Measurements from ENCODE around the gene FAM3A. TPM values are rescaled to one million over a fixed set of nuclear protein-coding genes. Genes with fewer than 3 reads are reported as not detected.

Gene FAM3A
- total RNA-seq, 1 donor from 2014 or later, result 20.6 TPM

- peak; percentile 92 for DNase-seq
Measured at GRCh38 chrX:154534526-154535322, 18.7 kb upstream of the FAM3A start.

DNA sequence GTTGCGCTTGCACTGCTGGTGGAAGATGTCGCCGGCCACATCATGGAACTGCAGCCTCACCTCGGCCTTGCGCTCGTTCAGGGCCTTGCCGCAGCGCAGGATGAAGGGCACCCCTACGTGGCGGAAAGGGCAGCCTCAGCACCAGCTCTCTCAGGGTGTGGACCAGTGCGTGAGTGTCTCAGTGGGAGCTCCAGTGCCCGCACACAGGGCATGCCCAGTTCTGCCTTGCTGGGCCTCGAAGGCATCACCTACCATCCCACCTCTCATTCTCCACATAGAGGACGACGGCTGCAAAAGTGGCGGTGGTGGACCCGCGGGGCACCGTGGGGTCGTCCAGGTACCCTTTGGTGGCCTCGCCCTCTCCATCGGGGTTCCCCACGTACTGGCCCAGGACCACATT, 16.7 kb upstream of the FAM3A start:
- no peak for DNase-seq

DNA sequence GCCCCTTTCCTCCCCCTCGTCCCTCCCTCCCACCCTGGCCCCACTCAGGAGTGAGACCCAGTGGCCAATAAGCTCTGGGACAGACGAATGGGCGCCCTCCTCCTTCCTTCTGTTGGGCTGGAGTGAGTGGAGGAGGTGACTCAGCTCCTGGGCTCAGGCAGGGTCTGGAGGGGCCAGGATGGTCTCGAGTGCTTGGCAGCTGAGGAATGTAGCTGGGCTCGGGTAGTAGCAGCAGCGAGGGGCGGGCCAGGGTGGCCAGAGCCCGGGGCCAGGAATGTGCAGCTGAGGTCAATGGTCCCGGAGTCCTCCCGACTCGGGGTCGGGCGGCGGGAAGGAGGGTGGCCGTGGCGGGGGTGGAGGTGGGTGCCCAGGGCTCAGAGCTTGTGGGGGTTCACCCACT, 15.6 kb upstream of the FAM3A start:
- DNase-seq, result no peak

DNA sequence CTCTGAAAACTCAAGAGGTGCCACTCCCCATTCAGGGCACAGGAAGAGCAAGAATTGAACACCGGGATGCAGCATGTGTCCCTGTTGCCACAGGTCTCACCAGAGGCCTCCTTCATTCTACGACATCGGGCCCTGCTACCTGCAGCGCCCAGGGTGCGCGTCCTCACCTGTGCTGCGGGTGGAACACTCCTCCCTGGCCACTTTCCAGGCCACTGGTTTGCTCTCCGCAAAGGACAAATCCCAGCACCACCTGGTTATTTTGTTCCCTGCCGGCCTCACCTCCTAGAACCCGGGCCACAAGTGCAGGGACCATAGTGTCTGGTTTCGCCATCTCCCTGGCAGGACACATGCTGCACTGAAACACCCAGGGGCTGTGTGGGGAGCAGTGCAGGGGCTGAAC, 14.3 kb upstream of the FAM3A start:
- DNase-seq, result no peak

DNA sequence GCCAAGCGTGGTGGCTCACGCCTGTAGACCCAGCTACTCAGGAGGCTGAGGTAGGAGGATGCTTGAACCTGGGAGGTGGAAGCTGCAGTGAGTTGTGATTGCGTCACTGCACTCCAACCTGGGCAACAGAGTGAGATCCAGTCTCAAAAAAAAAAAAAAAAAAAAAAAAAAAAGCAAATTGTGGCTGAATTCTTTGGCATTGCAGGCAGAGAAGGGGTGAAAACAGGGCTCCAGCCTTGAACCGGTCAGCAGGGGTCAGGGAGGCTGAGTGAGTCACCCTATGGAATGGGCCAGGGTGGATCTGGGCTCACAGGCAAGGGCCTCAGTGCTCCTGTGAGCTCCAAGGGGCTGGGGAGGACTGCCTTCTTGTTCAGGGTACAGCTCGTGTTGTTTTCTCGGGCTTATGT, 13.2 kb upstream of the FAM3A start:
- no peak for DNase-seq

DNA sequence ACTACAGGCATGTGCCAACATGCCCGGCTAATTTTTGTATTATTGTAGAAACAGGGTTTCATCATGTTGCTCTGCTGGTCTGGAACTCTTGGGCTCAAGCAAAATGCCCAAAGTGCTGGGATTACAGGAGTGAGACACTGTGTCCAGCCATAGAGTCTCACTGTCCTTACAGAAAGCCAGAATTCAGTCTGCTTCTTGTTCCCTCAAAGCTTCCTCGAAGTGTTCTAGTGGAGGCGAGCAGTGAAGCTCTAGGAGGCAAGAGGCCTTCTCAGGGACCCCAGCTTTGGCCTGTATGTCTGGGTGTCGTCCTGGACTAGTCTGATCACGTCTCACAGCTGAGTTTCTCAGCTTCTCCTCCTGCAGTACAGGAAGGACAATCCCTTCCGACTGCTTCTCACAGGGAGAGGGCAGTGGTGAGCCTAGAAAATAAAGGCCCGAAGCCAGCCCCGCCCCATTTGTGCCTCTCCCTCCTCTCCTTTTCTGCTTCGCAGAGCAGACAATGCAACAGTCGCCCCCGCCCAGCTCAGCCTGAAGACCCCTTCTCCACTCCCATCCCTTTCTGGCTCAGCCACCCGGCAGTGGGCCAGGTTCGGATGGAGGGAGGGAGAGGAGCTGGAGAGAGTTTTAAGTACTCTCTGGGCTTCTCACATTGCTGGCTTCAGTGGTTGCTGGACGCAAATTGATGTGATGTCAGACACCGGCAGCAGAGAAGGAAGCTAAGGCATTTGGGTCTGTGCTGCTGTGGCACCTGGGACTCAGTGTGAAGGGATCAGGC, 11.1 kb upstream of the FAM3A start:
- peak; percentile 94 for DNase-seq

GRCh38 chrX:154525606-154526490, 9.8 kb upstream of the FAM3A start:
- no peak for DNase-seq

- DNase-seq, result no peak
Measured at GRCh38 chrX:154519389-154519788, 3.4 kb upstream of the FAM3A start.

DNA sequence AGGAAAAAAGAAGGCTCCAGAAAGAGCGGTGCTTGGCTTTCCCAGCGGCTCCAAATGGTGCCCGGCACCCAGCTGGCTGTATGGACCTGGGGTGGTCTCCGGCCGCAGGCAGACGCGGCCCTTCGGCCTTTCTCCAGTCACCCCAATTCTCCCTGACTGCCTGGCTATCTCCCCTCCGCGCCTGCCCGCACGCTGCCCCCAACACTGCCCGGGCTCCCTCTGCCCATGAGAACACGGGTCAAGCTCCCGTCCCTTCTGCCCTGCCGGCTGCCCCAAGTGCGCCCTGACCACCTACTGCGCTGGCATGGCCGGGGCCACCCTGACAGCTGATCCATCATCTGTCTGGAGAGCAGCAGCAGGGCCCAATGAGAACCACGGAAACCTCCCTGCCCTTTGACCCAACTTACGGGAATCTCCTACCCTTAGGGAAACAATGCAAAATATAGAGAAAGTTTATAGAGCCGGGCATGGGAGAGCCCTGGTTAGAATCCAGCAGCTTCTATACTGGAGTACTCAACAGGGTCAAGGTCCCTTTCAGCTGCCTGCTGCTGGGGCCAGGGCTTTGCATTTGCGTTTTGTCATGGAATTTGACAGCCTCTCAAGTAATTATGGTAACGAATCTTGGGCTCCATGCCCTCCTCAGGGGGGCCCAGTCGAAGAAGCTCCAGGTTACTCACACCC, 1.2 kb upstream of the FAM3A start:
- DNase-seq, result peak; percentile 33

DNA sequence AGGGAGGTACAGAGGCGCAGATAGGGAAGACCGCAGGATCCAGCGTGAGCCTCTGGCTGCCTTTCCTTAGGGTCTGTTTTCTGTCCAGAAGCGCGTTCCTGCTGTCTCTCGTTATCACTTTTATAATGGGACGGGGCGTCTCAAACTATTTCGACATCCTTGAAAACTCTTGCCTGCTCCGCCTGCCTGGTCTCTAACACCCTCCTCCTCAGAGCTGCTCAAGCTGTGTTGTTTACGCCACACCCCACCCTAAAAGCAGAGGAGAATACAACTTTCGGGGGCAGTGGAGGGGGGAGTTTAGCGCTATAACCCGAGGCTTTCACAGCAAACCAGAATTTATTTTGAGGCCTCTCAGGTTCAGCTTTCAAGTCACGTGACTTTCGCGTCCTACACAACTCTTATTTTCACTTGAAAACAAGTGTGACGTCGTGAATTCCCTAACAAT, 646 bp upstream of the FAM3A start:
- DNase-seq, result peak; percentile 73

GRCh38 chrX:154515090-154515965, 704 bp downstream of the FAM3A start:
- DNase-seq, result peak; percentile 53

DNA sequence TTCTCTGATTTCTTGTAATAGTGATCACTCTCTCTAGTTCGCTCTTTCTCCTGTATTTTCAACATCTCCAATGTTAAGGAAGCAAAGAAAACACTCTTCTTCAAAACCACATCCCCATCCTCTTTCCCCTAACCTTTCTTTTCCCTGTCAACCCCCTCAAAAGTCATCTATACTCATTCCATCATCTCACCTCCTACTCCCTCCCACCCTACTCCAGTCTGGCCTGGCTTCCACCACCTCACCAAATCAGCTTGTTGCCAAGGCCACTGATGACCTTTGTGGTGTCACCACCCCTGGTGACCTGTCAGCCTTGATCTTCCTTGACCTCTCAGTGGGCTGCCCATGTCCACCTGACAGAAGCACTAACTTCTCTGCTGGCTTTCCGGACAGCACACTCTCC, 2.3 kb downstream of the FAM3A start:
- DNase-seq, result no peak

DNA sequence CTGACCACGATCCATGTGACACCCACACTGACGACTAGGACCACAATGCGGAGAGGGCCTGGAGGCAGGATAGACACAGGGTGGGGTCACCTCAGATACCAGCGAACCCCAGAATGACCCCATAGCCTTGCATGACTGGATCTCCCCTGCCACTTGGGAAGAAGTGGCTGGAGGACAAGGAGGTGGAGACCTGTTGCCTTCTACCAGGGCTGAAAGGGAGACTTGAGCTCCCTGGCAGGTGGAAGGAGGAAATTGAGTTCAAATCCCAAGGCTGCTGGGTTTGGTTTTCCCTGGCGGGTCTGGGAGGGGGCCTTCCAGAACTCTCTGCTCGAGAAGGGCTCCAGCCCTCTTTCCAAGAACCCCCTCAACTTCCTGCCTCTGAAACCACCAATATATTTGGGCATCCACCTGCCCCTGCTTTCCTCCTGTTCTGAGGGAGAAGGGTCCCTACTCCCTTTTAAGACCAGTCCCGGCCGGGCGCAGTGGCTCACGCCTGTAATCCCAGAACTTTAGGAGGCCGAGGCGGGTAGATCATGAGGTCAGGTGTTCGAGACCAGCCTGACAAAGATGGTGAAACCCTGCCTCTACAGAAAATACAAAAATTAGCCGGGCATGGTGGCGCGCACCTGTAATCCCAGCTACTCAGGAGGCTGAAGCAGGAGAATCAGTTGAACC, 3.0 kb downstream of the FAM3A start:
- no peak for DNase-seq

- DNase-seq, result no peak
Measured at GRCh38 chrX:154511761-154512160, 4.3 kb downstream of the FAM3A start.

DNA sequence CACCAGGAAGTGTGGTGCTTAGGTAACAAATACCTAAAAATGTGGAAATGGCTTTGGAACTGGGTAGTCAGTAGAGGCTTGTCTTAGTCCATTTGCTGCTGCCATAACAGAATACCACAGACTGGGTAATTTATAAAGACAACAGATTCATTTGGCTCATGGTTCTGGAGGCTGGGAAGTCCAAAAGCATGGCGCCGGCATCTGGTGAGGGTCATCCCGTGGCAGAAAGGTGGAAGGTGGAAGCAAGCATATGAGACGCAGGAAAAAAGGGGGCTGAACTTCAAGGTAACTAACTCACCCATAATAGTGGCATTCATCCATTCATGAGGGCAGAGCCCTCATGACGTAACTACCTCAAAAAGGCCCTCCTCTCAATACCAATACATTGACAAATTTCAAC, 6.6 kb downstream of the FAM3A start:
- DNase-seq, result no peak

DNA sequence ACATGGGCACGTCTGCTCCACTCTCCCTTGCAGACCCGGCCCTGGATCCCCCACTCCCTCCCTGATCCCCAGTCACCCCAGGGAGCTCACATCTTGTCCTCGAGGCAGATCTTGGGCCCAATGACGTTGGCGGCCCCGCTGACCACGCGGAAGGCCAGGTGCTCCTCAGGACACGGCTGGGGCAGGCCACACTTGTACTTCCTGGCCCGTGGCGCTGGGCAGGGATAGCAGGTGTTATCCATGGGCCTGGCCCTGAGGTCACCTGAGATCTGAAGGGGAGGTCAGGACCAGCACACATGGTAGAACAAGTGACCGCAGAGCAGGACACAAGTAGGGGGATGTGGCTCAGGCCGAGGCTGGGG, 7.7 kb downstream of the FAM3A start:
- no peak for DNase-seq

DNA sequence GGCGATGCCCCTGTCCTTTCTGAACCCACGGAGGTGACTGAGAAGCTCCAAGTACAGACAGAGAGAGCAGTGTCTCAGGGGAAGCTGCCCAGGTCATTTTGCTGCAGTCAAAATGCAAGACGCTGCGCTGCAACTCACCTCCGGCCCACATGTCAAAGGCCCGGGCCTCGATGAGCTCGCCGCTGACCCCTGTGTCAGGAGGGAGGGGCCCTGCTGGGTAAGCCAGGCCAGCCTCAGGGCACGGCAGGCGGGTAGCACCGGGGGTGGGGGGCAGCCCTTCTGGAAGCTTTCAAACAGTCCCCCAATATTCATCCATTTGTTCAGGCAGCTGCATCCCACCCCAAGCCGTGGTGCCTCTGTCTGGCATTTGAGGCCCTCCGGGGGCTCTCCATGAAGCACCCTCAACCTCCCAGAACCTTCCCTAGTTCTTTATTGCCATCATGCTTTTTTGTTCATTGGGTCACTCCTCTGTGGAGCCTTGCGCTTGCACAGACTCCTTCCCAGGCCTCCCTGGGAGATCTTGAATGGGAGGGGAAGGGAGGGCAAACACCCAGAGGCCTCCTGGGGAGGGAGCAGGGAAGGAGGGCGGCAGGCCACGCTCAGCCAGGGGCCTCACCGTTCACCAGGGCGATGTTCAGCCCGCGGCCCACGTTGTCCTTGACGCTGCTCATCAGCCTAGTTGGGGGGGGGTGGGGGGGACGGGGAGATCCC, 8.2 kb downstream of the FAM3A start:
- DNase-seq, result no peak

DNA sequence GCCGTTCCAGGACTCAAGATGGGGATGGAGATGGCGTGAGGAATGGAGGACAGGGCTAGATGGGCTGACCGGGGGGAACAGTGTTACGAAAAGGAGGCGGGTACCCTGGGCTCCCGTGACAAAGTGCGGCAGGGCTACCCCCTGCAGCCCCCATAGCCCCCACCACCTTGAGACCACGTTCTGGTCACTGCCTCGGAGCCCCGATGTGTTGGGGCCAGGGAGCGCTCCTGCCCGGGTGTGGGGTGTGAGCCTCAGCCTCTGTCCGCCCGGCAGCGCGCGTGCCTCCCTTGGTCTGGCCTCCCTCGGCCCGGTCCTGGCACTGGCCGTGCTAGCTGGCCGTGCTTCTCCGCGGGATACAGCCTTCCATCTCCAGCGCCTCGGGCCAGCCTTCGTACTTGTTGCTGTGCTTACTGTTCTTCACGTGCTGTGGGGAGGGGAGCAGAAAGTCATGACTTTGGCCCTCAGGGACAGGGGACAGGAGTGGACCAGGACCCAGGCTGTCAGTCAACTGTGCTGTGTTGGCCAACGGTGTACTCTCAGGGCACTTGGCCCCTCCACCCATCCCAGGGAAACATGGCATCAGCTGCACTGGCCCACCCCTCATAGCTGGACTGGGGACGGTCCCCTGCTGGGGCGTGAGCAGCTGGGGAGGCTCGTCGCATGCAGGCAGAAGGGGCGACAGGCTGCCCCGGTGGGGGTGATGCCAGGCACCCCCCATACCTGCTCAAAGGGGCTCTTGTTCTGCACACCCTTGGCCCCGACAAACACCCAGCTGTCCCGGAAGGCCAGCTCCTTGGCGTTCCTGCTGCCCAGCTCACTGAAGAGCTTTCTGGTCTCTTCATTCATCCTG, 9.3 kb downstream of the FAM3A start:
- DNase-seq, result no peak

DNA sequence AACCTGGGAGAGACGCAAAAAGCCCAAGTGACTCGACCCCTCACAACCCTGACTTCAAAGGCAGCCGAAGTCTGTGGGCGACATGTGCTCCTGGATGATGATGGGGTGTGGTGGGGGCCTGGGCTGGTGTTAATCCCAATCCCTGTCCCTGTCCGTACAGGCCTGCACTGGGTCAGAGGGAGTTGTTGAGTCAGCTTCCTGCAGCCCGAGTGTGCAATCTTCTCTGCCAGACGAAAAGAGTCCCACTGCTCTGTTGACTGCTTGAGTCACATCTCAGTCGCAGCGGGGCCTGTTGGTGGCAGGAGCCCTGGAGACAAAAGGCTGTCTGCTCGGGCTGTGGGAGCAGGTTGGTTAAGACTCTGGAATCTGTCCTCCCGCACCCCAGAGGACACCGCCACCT, 10.3 kb downstream of the FAM3A start:
- DNase-seq, result no peak

Measured in tongue (tissue), 2 donors.